CD4-positive, alpha-beta T cell (primary cell): Measurements from ENCODE around the gene MS4A2. TPM values are rescaled to one million over a fixed set of nuclear protein-coding genes. Genes with fewer than 3 reads are reported as not detected.

Source experiments
- ATAC-seq: fragments of 200-7000 bp; cut with Tn5 transposase; one replicate; pipeline ENCODE4 v1.10.0; 2022; ENCODE audit warnings: mild to moderate bottlenecking; ENCODE audit not compliant: poor library complexity
- CTCF ChIA-PET: fragments of 350-600 bp; sonication (Branson Sonifier 250); formaldehyde crosslinking; loops from one replicate; lab custom pipeline; 2021; ENCODE audit warnings: antibody characterized with exemption, inconsistent platforms; lab: Charles Lee
- POLR2A ChIA-PET: fragments of 350-600 bp; sonication (Branson Sonifier 250); formaldehyde crosslinking; loops from one replicate; lab custom pipeline; 2021; ENCODE audit warnings: antibody characterized with exemption, inconsistent platforms; lab: Charles Lee
- DNase-seq, 14 experiments: peaks; one replicate each; pipeline ENCODE4 v3.0.0-alpha.2; 2013 to 2020; ENCODE audit warnings: mixed read lengths in 2 of 14
- H3K27ac ChIP-seq, 2 donors: one replicate each; pipeline versions ENCODE4 v1.5.1 to v1.7.0; 2013; ENCODE audit warnings: low read length in 2 of 2, low read depth in 1 of 2, mild to moderate bottlenecking in 1 of 2
- H3K27me3 ChIP-seq, 2 experiments: 1 replicate in 1 of 2; 2 replicates in 1 of 2; pipeline versions ENCODE4 v1.6.1 to v1.7.0; 2013; ENCODE audit warnings: low read length in 2 of 2, control low read depth in 1 of 2, mild to moderate bottlenecking in 1 of 2, moderate library complexity in 1 of 2; ENCODE audit not compliant: insufficient read depth in 2 of 2, control insufficient read depth in 1 of 2
- H3K36me3 ChIP-seq: one replicate; pipeline ENCODE4 v1.6.1; 2013; ENCODE audit warnings: low read length, control low read depth; ENCODE audit not compliant: insufficient read depth
- H3K4me1 ChIP-seq: one replicate; pipeline ENCODE4 v1.6.1; 2013; ENCODE audit warnings: low read length, control low read depth; ENCODE audit not compliant: insufficient read depth
- H3K4me3 ChIP-seq: one replicate; pipeline ENCODE4 v1.5.1; 2013; ENCODE audit warnings: mild to moderate bottlenecking, low read length, moderate library complexity
- H3K9me3 ChIP-seq, 2 experiments: 1 replicate in 1 of 2; 2 replicates in 1 of 2; pipeline versions ENCODE4 v1.6.1 to v1.7.0; 2013; ENCODE audit warnings: low read length in 2 of 2, mild to moderate bottlenecking in 2 of 2, control low read depth in 1 of 2, moderate library complexity in 1 of 2; ENCODE audit not compliant: control insufficient read depth in 1 of 2, insufficient read depth in 1 of 2
- H3K27ac Mint-ChIP-seq: one replicate; pipeline ENCODE4 v1.8.0; 2020; ENCODE audit warnings: mixed read lengths
- H3K27me3 Mint-ChIP-seq: one replicate; pipeline ENCODE4 v1.8.0; 2021; ENCODE audit warnings: mixed read lengths
- H3K36me3 Mint-ChIP-seq: one replicate; pipeline ENCODE4 v1.8.0; 2021; ENCODE audit warnings: low read depth, mixed read lengths
- H3K4me1 Mint-ChIP-seq: one replicate; pipeline ENCODE4 v1.8.0; 2021; ENCODE audit warnings: low read depth, mixed read lengths
- H3K4me3 Mint-ChIP-seq: one replicate; pipeline ENCODE4 v1.8.0; 2020; ENCODE audit warnings: mild to moderate bottlenecking, mixed read lengths
- H3K9me3 Mint-ChIP-seq: one replicate; pipeline ENCODE4 v1.8.0; 2020; ENCODE audit warnings: mixed read lengths
- intact Hi-C, 2 experiments: fragments of 100-400 bp; cut with DNase I in 1 of 2; cut with micrococcal nuclease in 1 of 2; formaldehyde crosslinking; loops; one replicate each; pipeline versions ENCODE4 v1.15.1 to v1.9.0; 2023 to 2025; cut with DNase I, micrococcal nuclease
- total RNA-seq, 174 experiments: library from RNA in 2 of 174; stranded (reverse) in 2 of 174; gene quantifications; one replicate each; pipeline ENCODE4 v1.2.3 and lab custom pipeline; 2021 to 2026
- TF ChIP-seq, protein P1 (sequence below): fragments of 200-600 bp; IDR thresholded peaks from one replicate; pipeline ENCODE4 v1.8.0; 2022; ENCODE audit warnings: antibody characterized with exemption, mild to moderate bottlenecking

Gene MS4A2
- total RNA-seq, 2 experiments from 2014 or later, result not detected

DNA sequence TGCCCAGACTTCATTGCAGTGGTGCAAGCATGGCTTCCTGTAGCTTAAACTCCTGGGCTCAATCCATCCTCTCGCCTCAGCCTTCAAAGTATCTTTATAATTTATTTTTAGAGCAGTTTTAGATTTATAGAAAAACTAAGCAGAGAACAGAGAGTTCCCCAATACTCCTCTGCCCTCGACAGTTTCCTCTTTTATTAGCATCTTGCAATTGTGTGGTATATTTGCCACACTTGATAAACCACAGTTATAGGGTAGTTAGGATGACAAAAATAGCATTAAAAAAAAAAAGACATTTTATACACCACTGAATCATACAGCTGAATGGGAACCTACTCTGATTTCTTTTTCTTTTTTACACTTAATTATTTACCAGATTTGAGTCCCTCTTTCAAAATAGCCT lies 31.2 kb downstream of the MS4A2 start:
- no peak overlapping the region for H3K27ac Mint-ChIP-seq
- H3K27me3 Mint-ChIP-seq, result no peaks in the 10 kb centered on the region
- no peaks in the 10 kb centered on the region for H3K9me3 ChIP-seq
- DNase-seq (peak in 1 of 14 experiments; percentile 9), ATAC-seq (no peak)
- no peaks in the 10 kb centered on the region for H3K4me1 Mint-ChIP-seq
- H3K4me3 Mint-ChIP-seq, result no peak overlapping the region
- TF ChIP-seq, protein P1, sequence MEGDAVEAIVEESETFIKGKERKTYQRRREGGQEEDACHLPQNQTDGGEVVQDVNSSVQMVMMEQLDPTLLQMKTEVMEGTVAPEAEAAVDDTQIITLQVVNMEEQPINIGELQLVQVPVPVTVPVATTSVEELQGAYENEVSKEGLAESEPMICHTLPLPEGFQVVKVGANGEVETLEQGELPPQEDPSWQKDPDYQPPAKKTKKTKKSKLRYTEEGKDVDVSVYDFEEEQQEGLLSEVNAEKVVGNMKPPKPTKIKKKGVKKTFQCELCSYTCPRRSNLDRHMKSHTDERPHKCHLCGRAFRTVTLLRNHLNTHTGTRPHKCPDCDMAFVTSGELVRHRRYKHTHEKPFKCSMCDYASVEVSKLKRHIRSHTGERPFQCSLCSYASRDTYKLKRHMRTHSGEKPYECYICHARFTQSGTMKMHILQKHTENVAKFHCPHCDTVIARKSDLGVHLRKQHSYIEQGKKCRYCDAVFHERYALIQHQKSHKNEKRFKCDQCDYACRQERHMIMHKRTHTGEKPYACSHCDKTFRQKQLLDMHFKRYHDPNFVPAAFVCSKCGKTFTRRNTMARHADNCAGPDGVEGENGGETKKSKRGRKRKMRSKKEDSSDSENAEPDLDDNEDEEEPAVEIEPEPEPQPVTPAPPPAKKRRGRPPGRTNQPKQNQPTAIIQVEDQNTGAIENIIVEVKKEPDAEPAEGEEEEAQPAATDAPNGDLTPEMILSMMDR, result no peak
- H3K4me3 ChIP-seq, result no peak overlapping the region
- H3K27ac ChIP-seq, result no peak overlapping the region
- ChIA-PET CTCF (interaction anchor here (1.6 kb wide), 1 partner anchor 131 kb away, joined by 3 read pairs; no protein-coding TSS in a partner anchor), POLR2A (no interaction called here)
- H3K36me3 ChIP-seq, result no peaks in the 10 kb centered on the region
- no peaks in the 10 kb centered on the region for H3K9me3 Mint-ChIP-seq
- H3K27me3 ChIP-seq, result no peaks in the 10 kb centered on the region
- H3K36me3 Mint-ChIP-seq, result no peaks in the 10 kb centered on the region
- no peaks in the 10 kb centered on the region for H3K4me1 ChIP-seq
- intact Hi-C loops, result no loop called here

DNA sequence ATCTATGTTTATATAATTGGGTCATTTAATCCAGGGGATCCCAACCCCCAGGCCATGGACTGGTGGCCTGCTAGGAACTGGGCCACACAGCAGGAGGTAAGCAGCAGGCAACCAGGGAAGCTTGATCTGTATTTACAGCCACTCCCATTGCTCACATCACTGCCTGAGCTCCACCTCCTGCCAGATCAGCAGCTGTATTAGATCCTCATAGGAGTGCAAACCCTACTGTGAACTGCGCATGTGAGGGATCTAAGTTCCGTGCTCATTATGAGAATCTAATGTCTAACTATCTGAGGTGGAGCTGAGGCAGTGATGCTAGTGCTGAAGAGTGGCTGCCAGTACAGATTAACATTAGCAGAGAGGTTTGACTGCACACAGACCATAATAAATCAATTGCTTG lies 32.8 kb downstream of the MS4A2 start:
- POLR2A ChIA-PET, result no interaction called here
- no peaks in the 10 kb centered on the region for H3K9me3 ChIP-seq
- ATAC-seq (no peak), DNase-seq (no peak)
- no peaks in the 10 kb centered on the region for H3K4me1 ChIP-seq
- Mint-ChIP-seq H3K9me3 (no peaks in the 10 kb centered on the region), H3K36me3 (no peaks in the 10 kb centered on the region), H3K27ac (no peak overlapping the region), H3K4me1 (no peaks in the 10 kb centered on the region), H3K4me3 (no peak overlapping the region), H3K27me3 (no peaks in the 10 kb centered on the region)
- H3K27ac ChIP-seq, result no peak overlapping the region
- intact Hi-C loops, result no loop called here
- CTCF ChIA-PET, result no interaction called here
- H3K4me3 ChIP-seq, result no peak overlapping the region
- H3K36me3 ChIP-seq, result no peaks in the 10 kb centered on the region
- H3K27me3 ChIP-seq, result no peaks in the 10 kb centered on the region
- TF ChIP-seq, protein P1, result no peak

DNA sequence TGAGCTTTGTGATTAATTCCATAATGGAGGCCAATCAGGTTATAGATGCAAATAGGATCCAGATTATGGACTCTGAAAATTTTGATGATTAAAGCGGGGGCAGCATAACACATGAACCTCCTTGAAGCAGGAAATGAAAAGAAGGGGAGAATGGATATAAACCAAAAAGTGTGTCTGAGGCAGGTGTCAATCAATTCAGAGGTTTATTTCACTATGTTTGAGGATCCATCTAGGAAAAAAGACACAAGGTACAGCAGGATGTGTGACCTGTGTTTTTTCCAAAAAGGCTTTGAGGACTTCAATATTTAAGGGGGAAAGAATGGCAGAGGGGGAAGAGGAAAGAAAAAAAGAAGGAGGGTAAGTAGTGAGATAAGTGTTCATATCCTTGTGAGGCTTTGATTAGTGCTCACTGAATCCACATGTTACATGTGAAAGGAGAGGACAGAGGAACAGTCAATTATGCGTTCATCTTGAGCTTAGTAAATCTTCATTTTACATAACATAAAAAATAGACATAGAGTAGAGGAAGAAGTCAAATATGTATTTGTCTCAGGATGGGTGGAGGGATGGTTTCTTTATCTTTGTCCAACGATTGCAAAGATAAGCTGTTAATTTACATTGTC lies 34.1 kb downstream of the MS4A2 start:
- no peaks in the 10 kb centered on the region for H3K4me1 ChIP-seq
- Mint-ChIP-seq H3K9me3 (no peaks in the 10 kb centered on the region), H3K36me3 (no peaks in the 10 kb centered on the region), H3K27me3 (no peaks in the 10 kb centered on the region), H3K4me3 (no peak overlapping the region), H3K4me1 (no peaks in the 10 kb centered on the region), H3K27ac (no peak overlapping the region)
- H3K9me3 ChIP-seq, result no peaks in the 10 kb centered on the region
- ATAC-seq (no peak), DNase-seq (no peak)
- intact Hi-C loops, result no loop called here
- H3K27ac ChIP-seq, result no peak overlapping the region
- POLR2A ChIA-PET, result no interaction called here
- no peaks in the 10 kb centered on the region for H3K27me3 ChIP-seq
- H3K4me3 ChIP-seq, result no peak overlapping the region
- no peaks in the 10 kb centered on the region for H3K36me3 ChIP-seq
- CTCF ChIA-PET, result no interaction called here
- TF ChIP-seq, protein P1, result no peak
